ENCODE data around the gene ASB13. TPM values are rescaled to one million over a fixed set of nuclear protein-coding genes. Genes with fewer than 3 reads are reported as not detected.
A peak's percentile ranks its signal among the peaks of the same experiment; 100 is the strongest.

ASB13 gene
- total and polyA plus RNA-seq, 2 of the 13 experiments (the other 11 are each of a cell fraction or from before 2014, with no cell fraction given): 9.3 to 15.4 TPM

- TF ChIP-seq, protein P1, sequence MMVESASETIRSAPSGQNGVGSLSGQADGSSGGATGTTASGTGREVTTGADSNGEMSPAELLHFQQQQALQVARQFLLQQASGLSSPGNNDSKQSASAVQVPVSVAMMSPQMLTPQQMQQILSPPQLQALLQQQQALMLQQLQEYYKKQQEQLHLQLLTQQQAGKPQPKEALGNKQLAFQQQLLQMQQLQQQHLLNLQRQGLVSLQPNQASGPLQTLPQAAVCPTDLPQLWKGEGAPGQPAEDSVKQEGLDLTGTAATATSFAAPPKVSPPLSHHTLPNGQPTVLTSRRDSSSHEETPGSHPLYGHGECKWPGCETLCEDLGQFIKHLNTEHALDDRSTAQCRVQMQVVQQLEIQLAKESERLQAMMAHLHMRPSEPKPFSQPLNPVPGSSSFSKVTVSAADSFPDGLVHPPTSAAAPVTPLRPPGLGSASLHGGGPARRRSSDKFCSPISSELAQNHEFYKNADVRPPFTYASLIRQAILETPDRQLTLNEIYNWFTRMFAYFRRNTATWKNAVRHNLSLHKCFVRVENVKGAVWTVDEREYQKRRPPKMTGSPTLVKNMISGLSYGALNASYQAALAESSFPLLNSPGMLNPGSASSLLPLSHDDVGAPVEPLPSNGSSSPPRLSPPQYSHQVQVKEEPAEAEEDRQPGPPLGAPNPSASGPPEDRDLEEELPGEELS (CRISPR knock-in tag; IDR thresholded peaks at IDR 0.05): peak; percentile 50
- TF ChIP-seq ELF1 (CRISPR knock-in tag; IDR thresholded peaks at IDR 0.05) (peak; percentile 29; the same call in 1 of the 2 replicates), KDM6A (CRISPR knock-in tag; IDR thresholded peaks at IDR 0.05; ENCODE audit: low read depth) (peak; percentile 13; the same call in 1 of the 2 replicates), ZNF207 (IDR thresholded peaks at IDR 0.05; ENCODE audit: borderline replicate concordance) (no peak), ARHGAP35 (CRISPR knock-in tag; IDR thresholded peaks at IDR 0.05; ENCODE audit: borderline replicate concordance) (0 out of 2 replicates have a peak, but pooled peaks have one; percentile 28), MEIS2 (CRISPR knock-in tag; IDR thresholded peaks at IDR 0.05) (peak; percentile 89), NCOA1 (CRISPR knock-in tag; IDR thresholded peaks at IDR 0.05) (no peak), ZBTB7A (CRISPR knock-in tag; IDR thresholded peaks at IDR 0.05) (0 out of 2 replicates have a peak, but pooled peaks have one; percentile 53), SIX4 (CRISPR knock-in tag; IDR thresholded peaks at IDR 0.05) (0 out of 2 replicates have a peak, but pooled peaks have one; percentile 9), ZNF547 (CRISPR knock-in tag; IDR thresholded peaks at IDR 0.05) (peak; percentile 38; the same call in 1 of the 2 replicates), ZNF766 (CRISPR knock-in tag; IDR thresholded peaks at IDR 0.05; ENCODE audit: borderline replicate concordance) (no peak), HOXA3 (CRISPR knock-in tag; IDR thresholded peaks at IDR 0.05) (peak; percentile 74), NFIC (IDR thresholded peaks at IDR 0.05; ENCODE audit: low read length) (no peak), ZZZ3 (CRISPR knock-in tag; IDR thresholded peaks at IDR 0.05; ENCODE audit: borderline replicate concordance) (0 out of 2 replicates have a peak, but pooled peaks have one; percentile 11), ZNF263 (CRISPR knock-in tag; IDR thresholded peaks at IDR 0.05) (peak; percentile 66), ZNF782 (CRISPR knock-in tag; IDR thresholded peaks at IDR 0.05; ENCODE audit: borderline replicate concordance) (peak; percentile 15; the same call in 1 of the 2 replicates), GABPA (IDR thresholded peaks at IDR 0.05; ENCODE audit: low read depth, low read length) (no peak), GABPA (CRISPR knock-in tag; IDR thresholded peaks at IDR 0.05; ENCODE audit: low read depth) (no peak), CREB1 (IDR thresholded peaks at IDR 0.05) (peak; percentile 70), CREB1 (CRISPR knock-in tag; IDR thresholded peaks at IDR 0.05) (no peak), HNRNPL (IDR thresholded peaks at IDR 0.05; ENCODE audit: low read depth, low read length) (0 out of 2 replicates have a peak, but pooled peaks have one; percentile 20), SOX5 (CRISPR knock-in tag; IDR thresholded peaks at IDR 0.05; ENCODE audit: borderline replicate concordance) (peak; percentile 11; the same call in 1 of the 2 replicates), SALL1 (CRISPR knock-in tag; IDR thresholded peaks at IDR 0.05) (peak; percentile 81), POLR2A (IDR thresholded peaks at IDR 0.05; ENCODE audit: insufficient read depth in 1 of 2, low read depth in 2 of 2, low read length in 2 of 2) (peak; percentile 48 to 88; a peak in 3 of 4 replicates), ZBTB7B (CRISPR knock-in tag; IDR thresholded peaks at IDR 0.05) (no peak), TAF1 (CRISPR knock-in tag; IDR thresholded peaks at IDR 0.05) (peak; percentile 45; the same call in 1 of the 2 replicates), ZMAT3 (CRISPR knock-in tag; conservative IDR thresholded peaks at IDR 0.05) (peak; percentile 77; the same call in 1 of the 2 replicates), NR2F6 (IDR thresholded peaks at IDR 0.05) (no peak), NR2F6 (CRISPR knock-in tag; IDR thresholded peaks at IDR 0.05) (peak; percentile 38; the same call in 1 of the 2 replicates), PBX2 (CRISPR knock-in tag; IDR thresholded peaks at IDR 0.05) (peak; percentile 95)
- TF ChIP-seq, protein P2, sequence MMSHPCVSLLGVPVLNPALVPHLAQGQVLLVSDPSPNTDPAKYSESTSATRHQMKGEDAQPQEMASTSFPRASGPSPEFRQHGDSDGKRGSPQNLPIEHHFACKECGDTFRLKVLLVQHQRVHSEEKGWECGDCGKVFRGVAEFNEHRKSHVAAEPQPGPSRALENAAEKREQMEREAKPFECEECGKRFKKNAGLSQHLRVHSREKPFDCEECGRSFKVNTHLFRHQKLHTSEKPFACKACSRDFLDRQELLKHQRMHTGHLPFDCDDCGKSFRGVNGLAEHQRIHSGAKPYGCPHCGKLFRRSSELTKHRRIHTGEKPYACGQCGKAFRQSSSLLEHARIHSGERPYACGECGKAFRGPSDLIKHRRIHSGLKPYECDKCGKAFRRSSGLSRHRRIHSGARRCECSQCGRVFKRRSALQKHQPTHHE (CRISPR knock-in tag; IDR thresholded peaks at IDR 0.05; ENCODE audit: borderline replicate concordance): no peak
These were observed 7.3 kb downstream of the ASB13 start (continued) for GRCh38 chr10:5658871-5659618.
